ENCODE data around the gene P2RX6. TPM values are rescaled to one million over a fixed set of nuclear protein-coding genes. Genes with fewer than 3 reads are reported as not detected.
"Not testable (repeated sequence)": the region's sequence is repeated elsewhere in the genome, so short reads cannot be mapped to it uniquely, and the experiment has no call there.

Gene P2RX6
- total RNA-seq, 2 experiments from 2014 or later = 0.27 TPM

GRCh38 chr22:21054046-21054713 lies 39.2 kb downstream of the P2RX6 start:
- POLR2A ChIA-PET = no interaction called here
- CTCF ChIA-PET = no interaction called here
- Mint-ChIP-seq H3K36me3 (ENCODE audit: low read depth) (no peaks in the 10 kb centered on the region), H3K27me3 (peaks cover 3% of the 10 kb centered on the region), H3K9me3 (no peaks in the 10 kb centered on the region), H3K27ac (peak overlapping the region; percentile 31), H3K4me1 (peaks cover 35% of the 10 kb centered on the region), H3K4me3 (no peak overlapping the region)
- no peak for DNase-seq

- H3K27ac Mint-ChIP-seq = no peak overlapping the region
- DNase-seq = no peak
- no peaks in the 10 kb centered on the region for H3K36me3 Mint-ChIP-seq (ENCODE audit: low read depth)
- ChIA-PET POLR2A (no interaction called here), CTCF (no interaction called here)
- peaks cover 3% of the 10 kb centered on the region for H3K27me3 Mint-ChIP-seq
- no peak overlapping the region for H3K4me3 Mint-ChIP-seq
- no peaks in the 10 kb centered on the region for H3K9me3 Mint-ChIP-seq
- peaks cover 35% of the 10 kb centered on the region for H3K4me1 Mint-ChIP-seq
Observed at GRCh38 chr22:21054714-21055563, 40.0 kb downstream of the P2RX6 start.

- no peaks in the 10 kb centered on the region for H3K9me3 Mint-ChIP-seq
- CTCF ChIA-PET = interaction anchor here (1.6 kb wide), 1 partner anchor 8 kb away, joined by 5 read pairs; no protein-coding TSS in a partner anchor
- no peak overlapping the region for H3K27ac Mint-ChIP-seq
- H3K4me1 Mint-ChIP-seq = peaks cover 35% of the 10 kb centered on the region
- H3K27me3 Mint-ChIP-seq = peaks cover 3% of the 10 kb centered on the region
- POLR2A ChIA-PET = no interaction called here
- H3K36me3 Mint-ChIP-seq (ENCODE audit: low read depth) = no peaks in the 10 kb centered on the region
- H3K4me3 Mint-ChIP-seq = no peak overlapping the region
- DNase-seq = no peak
Observed at GRCh38 chr22:21055564-21055834, 40.5 kb downstream of the P2RX6 start.

- DNase-seq = no peak
- no peaks in the 10 kb centered on the region for H3K9me3 Mint-ChIP-seq
- ChIA-PET CTCF (interaction anchor here (1.6 kb wide), 1 partner anchor 8 kb away, joined by 5 read pairs; no protein-coding TSS in a partner anchor), POLR2A (no interaction called here)
- peaks cover 3% of the 10 kb centered on the region for H3K27me3 Mint-ChIP-seq
- peaks cover 35% of the 10 kb centered on the region for H3K4me1 Mint-ChIP-seq
- no peaks in the 10 kb centered on the region for H3K36me3 Mint-ChIP-seq (ENCODE audit: low read depth)
- H3K4me3 Mint-ChIP-seq = no peak overlapping the region
- peak overlapping the region; percentile 80 for H3K27ac Mint-ChIP-seq
Observed at GRCh38 chr22:21055880-21056319, 40.9 kb downstream of the P2RX6 start.

GRCh38 chr22:21060363-21060762 lies 45.4 kb downstream of the P2RX6 start:
- peaks cover 17% of the 10 kb centered on the region for H3K4me1 Mint-ChIP-seq

GRCh38 chr22:21061660-21062321 lies 46.8 kb downstream of the P2RX6 start:
- CTCF ChIA-PET = interaction anchor here (1.0 kb wide), 1 partner anchor 72 kb away, joined by 7 read pairs; no protein-coding TSS in a partner anchor

More at GRCh38 chr22:21060363-21060762, 45.4 kb downstream of the P2RX6 start:
- H3K36me3 Mint-ChIP-seq (ENCODE audit: low read depth); CTCF ChIA-PET; H3K27me3 Mint-ChIP-seq; H3K9me3 Mint-ChIP-seq; DNase-seq; H3K4me3 Mint-ChIP-seq; H3K27ac Mint-ChIP-seq; POLR2A ChIA-PET: not testable (repeated sequence)

GRCh38 chr22:21064425-21064824 lies 49.5 kb downstream of the P2RX6 start:
- H3K36me3 Mint-ChIP-seq (ENCODE audit: low read depth); DNase-seq; H3K9me3 Mint-ChIP-seq; H3K27me3 Mint-ChIP-seq; H3K4me3 Mint-ChIP-seq; H3K4me1 Mint-ChIP-seq; H3K27ac Mint-ChIP-seq; POLR2A ChIA-PET: not testable (repeated sequence)
- CTCF ChIA-PET = interaction anchor here (0.6 kb wide), 1 partner anchor 18 kb away, joined by 4 read pairs; no protein-coding TSS in a partner anchor

More at GRCh38 chr22:21061660-21062321, 46.8 kb downstream of the P2RX6 start:
- H3K27me3 Mint-ChIP-seq; H3K4me1 Mint-ChIP-seq; DNase-seq; H3K27ac Mint-ChIP-seq; H3K36me3 Mint-ChIP-seq (ENCODE audit: low read depth); POLR2A ChIA-PET; H3K4me3 Mint-ChIP-seq; H3K9me3 Mint-ChIP-seq: not testable (repeated sequence)

GRCh38 chr22:21064917-21065864 lies 50.2 kb downstream of the P2RX6 start:
- ChIA-PET CTCF (interaction anchor here (0.6 kb wide), 3 partner anchors 18 to 199 kb away, joined by 4 to 5 read pairs (median 4); no protein-coding TSS in a partner anchor), POLR2A (no interaction called here)
- Mint-ChIP-seq H3K9me3 (no peaks in the 10 kb centered on the region), H3K27me3 (peaks cover 3% of the 10 kb centered on the region), H3K4me1 (peaks cover 5% of the 10 kb centered on the region), H3K4me3 (no peak overlapping the region), H3K36me3 (ENCODE audit: low read depth) (no peaks in the 10 kb centered on the region), H3K27ac (no peak overlapping the region)
- no peak for DNase-seq

GRCh38 chr22:21067075-21067900 lies 52.3 kb downstream of the P2RX6 start:
- H3K27ac Mint-ChIP-seq = no peak overlapping the region
- POLR2A ChIA-PET = no interaction called here
- H3K36me3 Mint-ChIP-seq (ENCODE audit: low read depth) = no peaks in the 10 kb centered on the region
- H3K4me1 Mint-ChIP-seq = peaks cover 5% of the 10 kb centered on the region
- H3K27me3 Mint-ChIP-seq = peaks cover 4% of the 10 kb centered on the region
- DNase-seq = no peak
- no peak overlapping the region for H3K4me3 Mint-ChIP-seq
- CTCF ChIA-PET = no interaction called here
- H3K9me3 Mint-ChIP-seq = no peaks in the 10 kb centered on the region

GRCh38 chr22:21067901-21068680 lies 53.1 kb downstream of the P2RX6 start:
- Mint-ChIP-seq H3K4me3 (no peak overlapping the region), H3K9me3 (no peaks in the 10 kb centered on the region), H3K27me3 (peaks cover 4% of the 10 kb centered on the region), H3K36me3 (ENCODE audit: low read depth) (no peaks in the 10 kb centered on the region), H3K27ac (no peak overlapping the region), H3K4me1 (peaks cover 5% of the 10 kb centered on the region)
- ChIA-PET POLR2A (no interaction called here), CTCF (interaction anchor here (0.6 kb wide), 1 partner anchor 649 kb away, joined by 7 read pairs; no protein-coding TSS in a partner anchor)
- no peak for DNase-seq

GRCh38 chr22:21068681-21069276 lies 53.8 kb downstream of the P2RX6 start:
- no peaks in the 10 kb centered on the region for H3K9me3 Mint-ChIP-seq
- POLR2A ChIA-PET = no interaction called here
- H3K36me3 Mint-ChIP-seq (ENCODE audit: low read depth) = no peaks in the 10 kb centered on the region
- no peak for DNase-seq
- peaks cover 4% of the 10 kb centered on the region for H3K27me3 Mint-ChIP-seq
- H3K4me3 Mint-ChIP-seq = no peak overlapping the region
- H3K27ac Mint-ChIP-seq = no peak overlapping the region
- H3K4me1 Mint-ChIP-seq = peaks cover 5% of the 10 kb centered on the region
- CTCF ChIA-PET = interaction anchor here (0.6 kb wide), 1 partner anchor 649 kb away, joined by 7 read pairs; no protein-coding TSS in a partner anchor

All from activated CD4-positive, alpha-beta T cell treated with anti-CD3 and anti-CD28 coated beads, Interleukin-2, amount 10 ng/mL, durations not matched to agents 7 days and 5 days (primary cell).